ENCODE data around the gene MB21D2.

The MB21D2 gene

DNA sequence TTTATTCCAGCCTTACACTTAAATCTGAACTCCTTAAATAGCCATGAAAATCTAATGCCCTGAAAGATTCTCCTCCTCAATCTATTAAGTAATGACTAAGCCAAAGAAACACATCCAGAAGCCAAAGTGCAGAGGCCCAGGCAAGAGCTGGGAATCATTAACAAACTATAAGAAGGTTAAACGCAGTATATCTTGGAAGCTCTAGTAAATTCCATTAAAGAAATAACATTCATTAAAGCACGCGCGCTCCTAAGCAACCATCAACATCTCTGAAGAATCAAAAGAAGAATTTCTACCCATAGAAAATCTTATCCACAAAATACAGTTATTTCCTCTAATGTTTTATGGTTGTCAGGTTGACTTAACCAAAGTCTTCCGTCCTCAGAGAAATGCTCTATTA, 29.5 kb downstream of the MB21D2 start:
- no peak for DNase-seq

DNA sequence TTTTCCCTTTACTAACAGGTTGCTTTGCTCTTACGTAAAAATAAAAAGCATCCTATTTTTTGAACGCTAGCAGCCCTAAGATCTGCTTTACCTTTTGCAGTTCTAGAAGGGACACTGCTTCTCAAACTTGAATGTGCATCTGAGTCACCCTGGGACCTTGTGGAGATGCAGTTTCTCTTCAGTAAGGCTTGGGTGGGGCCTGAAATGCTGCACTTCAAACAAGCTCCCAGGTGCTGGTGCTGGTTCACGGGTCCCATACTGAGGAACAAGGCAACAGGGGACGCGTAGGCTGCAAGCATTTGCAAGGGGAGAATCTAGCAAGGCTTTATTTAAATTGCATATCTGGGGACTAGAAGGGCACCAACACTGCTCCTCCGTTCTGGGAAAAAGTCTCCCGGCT, 30.0 kb downstream of the MB21D2 start:
- no peak for DNase-seq

DNA sequence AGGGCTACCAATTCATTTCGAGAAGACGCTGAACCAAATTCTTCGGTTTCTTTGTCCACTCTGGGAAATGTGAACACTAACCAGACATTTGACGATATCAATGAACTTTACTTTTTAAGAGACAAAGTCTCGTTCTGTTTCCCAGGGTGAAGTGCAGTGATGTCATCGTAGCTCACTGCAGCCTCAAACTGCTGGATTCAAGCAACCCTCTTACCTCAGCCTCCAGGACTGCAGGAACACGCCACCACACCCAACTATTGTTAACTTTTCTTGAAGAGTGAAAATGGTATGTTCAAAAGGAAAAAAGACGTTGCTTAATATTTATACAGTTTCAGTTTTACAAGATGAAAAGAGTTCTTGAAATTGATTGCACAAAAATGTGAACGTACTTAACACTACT, 30.6 kb downstream of the MB21D2 start:
- peak; percentile 45 for DNase-seq

GRCh38 chr3:192884777-192885773, 32.6 kb downstream of the MB21D2 start:
- DNase-seq, result no peak

DNA sequence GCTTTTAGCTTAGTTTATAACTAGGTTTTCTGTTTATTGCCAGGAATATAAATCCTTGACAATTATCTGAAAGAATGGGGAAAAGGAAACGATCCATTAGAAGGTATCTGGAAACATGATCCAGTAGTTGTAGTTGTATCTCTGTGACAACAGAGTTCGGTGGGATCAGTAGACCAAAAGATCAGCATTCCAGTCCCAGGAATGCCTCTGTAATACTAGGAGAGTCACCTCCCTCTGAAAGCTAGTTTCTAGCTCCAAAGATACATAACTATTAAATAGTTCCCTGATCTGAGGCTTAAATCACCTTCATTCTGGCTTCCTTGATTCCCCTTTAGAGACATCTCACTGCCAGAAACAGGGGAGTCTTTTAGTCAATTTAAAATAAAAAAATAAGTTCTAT, 34.1 kb downstream of the MB21D2 start:
- DNase-seq, result no peak

DNA sequence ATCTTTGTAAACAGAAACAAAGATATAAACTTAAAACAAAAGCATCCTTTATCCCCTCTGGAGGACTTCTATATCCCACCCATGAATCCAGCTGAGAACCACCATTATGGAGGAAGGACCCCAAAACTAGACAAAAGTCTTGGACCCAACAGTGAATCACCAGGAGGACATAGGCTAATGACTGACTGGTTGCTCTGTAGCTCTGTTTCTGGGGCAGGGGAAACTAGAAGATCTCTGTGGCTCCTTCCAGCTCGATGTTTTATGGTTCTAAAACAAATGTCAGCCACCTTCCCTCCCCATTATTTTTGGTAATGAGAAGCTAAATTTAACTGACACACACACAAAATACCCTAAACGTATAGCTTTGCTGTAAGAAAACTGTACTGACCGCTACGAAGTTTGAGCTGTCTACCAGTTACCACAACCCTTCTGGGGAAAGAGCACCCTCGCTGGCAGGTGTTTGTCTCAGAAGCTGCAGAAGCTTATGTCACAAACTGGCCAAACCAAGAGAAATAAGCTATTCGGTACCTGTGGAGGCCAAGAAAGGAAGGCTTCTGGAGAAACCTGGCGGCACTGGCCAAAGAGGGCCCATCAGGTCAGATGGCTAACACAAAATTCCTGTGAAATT, 36.4 kb downstream of the MB21D2 start:
- no peak for DNase-seq

DNA sequence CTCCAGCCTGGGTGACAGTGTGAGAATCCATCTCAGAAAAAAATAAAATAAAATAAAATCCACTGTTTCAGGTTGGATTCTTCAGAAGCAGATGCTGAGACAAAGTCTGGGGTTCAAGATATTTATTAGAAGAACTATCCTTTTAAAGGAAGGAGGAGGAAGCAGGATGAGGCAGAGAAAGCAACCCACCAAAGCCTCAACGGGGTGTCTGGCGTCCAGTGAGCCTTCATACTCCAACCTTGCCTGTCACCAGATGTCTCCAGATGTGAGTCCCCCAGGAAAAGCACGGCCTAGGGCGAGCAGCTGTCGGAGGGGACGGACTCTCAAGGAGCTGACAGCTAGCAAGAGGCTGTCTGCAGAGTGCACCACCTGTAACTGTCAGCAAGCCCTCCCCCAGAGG, 37.3 kb downstream of the MB21D2 start:
- no peak for DNase-seq

GRCh38 chr3:192879346-192880031, 38.2 kb downstream of the MB21D2 start:
- DNase-seq, result no peak

- no peak for DNase-seq
Measured at GRCh38 chr3:192875971-192876565, 41.6 kb downstream of the MB21D2 start.

- DNase-seq, result no peak
Measured at GRCh38 chr3:192870822-192871221, 46.8 kb downstream of the MB21D2 start.

GRCh38 chr3:192869131-192870031, 48.3 kb downstream of the MB21D2 start:
- DNase-seq, result no peak

- DNase-seq, result no peak
Measured at GRCh38 chr3:192867645-192868044, 50.0 kb downstream of the MB21D2 start.

- no peak for DNase-seq
Measured at GRCh38 chr3:192866804-192867203, 50.9 kb downstream of the MB21D2 start.

DNA sequence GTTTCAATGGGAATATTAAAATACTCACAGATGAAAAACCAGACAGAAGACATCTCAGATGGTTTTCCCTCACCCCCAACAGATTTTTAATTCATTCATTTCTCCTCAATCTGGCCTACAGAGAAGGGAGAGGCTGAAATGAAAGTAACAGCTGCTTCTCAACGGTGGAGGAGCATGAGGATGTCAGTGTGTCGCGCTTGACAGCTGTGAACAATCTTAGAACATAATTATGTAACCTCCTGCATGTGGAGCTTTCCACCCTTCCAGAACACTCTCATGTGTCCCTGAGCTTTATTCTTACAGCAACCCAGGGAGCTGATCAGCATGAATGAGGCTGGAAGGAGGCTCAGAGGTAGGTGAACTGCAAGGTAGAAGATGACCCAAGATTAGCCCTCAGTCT, 52.7 kb downstream of the MB21D2 start:
- peak; percentile 37 for DNase-seq

DNA sequence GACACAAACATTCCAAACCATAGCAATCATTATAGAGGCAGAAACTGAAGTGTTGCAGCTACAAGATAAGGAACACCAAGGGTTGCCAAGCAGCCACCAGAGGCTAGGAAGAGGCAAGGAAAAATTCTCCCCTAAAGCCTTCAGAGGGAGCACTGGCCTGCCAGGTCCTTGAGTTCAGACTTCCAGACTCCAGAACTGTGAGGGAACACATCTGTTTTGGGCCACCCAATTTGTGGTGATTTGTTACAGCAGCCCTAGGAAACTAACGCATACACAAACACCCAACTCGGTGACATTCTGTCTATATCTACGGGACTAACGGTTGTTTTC, 54.6 kb downstream of the MB21D2 start:
- no peak for DNase-seq

DNA sequence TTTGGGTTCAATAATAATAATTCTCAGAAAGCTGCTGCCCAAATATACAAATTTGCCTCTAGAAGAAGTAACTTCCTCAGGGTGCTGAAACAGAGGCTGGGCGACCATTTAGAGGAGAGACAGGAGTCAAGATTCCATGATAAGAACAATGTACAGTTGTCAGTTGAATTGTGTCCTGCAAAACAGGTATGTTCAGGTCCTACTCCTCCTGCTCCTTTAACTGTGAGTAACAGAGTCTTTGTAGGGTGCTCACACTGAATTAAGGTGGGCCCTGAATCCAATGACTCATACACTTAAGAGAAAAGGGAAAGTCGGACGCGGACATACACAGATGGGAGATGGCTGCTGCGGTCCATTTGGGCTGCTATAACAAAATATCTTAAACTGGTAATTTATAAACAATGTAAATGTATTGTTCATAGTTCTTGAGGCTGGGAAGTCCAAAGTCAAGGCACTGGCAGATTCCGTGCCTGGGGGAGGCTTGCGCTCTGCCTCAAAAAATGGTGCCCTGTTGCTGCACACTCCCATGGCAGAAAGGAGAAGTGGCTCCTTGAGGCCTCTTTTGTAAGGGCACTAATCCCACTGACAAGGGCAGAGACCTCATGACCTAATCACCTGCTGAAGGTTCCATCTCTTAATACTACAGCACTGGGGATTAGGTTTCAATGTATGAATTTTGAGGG, 55.1 kb downstream of the MB21D2 start:
- DNase-seq, result no peak

- DNase-seq, result no peak
Measured at GRCh38 chr3:192861972-192862371, 55.7 kb downstream of the MB21D2 start.

DNA sequence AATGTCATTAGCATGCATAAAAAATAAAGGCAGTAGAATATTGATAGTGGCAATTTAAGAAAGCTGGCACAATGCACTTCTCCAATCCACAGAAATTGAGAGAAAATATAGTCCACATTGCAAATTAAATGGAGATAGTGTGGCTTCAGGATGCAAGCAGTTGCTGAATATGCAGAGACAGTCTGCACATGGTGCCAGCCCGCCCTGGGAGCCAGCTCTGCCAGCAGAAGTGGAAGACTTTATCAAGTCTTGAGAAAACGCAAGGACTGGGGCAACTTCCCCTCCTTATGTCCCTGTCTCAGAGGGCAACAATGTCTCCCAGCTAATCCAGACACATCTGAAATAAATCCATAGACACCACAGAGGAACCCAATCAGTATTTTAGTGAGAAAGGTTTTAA, 57.2 kb downstream of the MB21D2 start:
- peak; percentile 26 for DNase-seq

GRCh38 chr3:192858849-192859585, 58.6 kb downstream of the MB21D2 start:
- no peak for DNase-seq

DNA sequence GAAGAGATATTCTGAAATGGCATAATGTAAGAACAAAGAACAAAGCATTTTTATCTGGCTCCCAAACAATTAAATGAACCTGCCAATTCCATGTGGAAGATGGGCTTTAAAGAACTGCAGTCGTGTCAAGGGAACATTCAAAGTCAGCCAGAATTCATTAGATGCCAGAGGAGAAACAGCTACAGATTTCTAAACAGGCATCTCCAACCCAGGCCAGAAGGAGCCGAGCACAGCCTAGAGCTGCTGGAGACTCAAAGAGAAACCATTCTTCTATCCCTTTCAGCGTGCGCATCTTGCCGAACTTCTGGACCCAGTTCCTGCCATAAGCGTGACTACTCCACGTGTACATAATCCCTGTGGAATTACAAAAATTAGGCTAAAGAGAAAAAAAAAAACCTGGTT, 60.4 kb downstream of the MB21D2 start:
- no peak for DNase-seq

GRCh38 chr3:192855434-192855833, 62.2 kb downstream of the MB21D2 start:
- no peak for DNase-seq

All from inflammatory macrophage treated with lipopolysaccharide for 4 hours (primary cell).